HuH-7.5 (cell line): ENCODE data around the gene CDC42EP2.
A peak's percentile ranks its signal among the peaks of the same experiment; 100 is the strongest.

Source experiments
- DNase-seq: peaks from one replicate; pipeline ENCODE4 v3.0.0; 2011; ENCODE audit warnings: low spot score

Gene CDC42EP2

DNA sequence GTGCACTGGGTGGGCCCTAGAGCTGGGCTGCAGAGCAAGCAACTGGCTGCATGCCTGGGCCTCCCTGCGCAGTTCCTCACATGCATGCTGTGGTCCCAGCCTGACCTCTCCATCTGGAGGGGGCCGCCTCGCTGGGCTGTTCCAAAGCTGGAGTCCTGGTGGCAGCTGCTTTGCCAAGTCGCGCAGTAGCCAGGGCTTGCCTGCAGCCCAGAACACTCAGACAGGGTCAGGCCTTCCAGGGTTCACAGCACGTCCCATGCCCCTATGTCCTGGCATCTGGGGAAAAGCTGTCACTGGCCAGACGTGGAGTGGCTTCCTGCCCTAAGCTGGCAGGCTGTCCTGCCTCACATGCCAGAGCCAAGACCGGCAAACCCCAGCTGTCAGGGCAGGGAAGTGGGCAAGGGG, 16.5 kb upstream of the CDC42EP2 start:
- no peak for DNase-seq

DNA sequence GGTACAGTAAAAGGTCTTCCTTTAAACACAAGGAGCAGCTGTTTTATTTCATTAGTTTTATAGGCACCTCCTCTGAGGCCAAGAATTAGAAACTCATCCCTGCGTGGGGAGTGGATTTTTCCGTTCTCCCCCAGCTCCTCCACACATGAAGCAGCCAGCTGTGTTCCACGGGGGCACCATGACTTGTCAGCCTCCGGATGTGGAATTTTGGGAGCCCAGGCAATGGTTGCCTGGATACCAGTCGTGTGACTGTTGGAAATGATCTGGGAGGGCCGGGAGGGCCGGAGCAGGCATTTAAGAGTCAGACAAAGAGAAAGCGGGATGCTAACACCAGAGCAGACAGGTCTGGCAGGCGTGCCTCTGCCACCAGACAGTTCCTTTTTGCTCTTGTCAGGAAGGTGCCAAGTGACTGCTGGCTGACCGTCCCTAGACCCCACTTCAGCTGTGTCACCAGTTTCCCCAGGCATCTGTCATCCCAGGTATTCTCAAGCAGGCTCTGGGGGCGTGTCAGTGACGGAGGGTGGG, 15.9 kb upstream of the CDC42EP2 start:
- DNase-seq: no peak

DNA sequence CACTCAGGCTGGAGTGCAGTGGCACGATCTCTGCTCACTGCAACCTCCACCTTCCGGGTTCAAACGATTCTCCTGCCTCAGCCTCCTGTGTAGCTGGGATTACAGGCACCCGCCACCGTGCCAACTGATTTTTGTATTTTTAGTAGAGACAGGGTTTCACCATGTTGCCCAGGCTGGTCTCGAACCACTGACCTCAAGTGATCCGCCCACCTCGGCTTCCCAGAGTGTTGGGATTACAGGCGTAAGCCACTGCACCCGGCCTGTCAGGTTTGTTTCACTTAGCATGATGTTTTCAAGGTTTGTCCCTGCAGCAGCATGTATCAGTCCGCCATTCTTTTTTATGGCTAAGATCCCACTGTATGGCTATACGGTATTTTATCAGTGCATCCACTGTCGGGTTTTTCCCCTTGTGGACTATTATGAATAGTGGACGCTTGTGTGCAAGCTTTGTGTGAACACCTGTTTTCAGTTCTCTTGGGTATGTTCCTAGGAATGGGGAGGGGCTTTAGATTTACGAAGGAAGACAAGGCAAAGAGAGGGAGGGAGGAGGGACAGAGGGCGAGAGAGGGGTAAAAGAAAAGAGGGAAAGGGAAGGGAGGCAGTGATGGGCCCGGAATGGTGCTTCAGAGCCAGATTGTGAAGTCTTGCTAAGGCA, 13.9 kb upstream of the CDC42EP2 start:
- no peak for DNase-seq

DNA sequence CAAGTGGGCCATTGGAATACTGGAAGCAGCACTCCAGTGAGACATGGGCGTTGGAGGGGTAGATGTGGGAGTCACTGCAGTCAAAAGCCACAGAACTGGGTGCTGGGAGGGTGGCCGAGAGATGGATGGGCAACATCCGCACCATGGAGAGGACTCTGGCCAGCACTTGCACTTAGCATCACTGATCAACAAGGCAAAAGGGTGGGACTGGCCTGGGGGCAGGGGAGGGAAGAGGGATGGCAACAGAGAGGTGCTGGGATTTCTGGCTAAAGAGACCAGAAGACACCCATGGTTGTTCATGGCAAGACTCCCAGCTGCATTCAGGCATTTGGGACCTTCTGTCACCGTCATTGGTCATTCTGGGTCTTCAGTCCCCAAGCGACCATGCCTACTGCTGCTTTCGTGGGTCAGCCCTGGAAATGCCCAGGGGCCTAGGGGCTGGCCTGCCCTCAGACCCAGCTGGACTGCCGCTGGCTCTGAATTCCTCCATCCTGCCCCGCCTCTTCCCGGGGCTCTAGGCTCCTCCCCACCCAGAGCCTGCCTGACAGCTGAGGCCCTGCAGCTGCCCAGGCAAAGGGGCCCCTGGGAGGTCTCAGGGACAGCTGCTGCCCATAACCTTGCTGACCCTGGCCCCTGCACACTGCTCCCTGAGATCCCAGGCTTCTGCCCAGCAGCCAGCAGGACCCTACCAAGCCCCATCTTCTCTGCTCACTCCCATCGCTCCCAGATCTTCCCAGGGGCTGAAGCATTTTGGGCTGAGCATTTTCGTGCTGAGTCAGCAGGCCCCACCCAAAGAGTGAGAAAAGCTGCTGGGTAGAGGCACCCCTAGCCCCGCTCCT, 13.0 kb upstream of the CDC42EP2 start:
- no peak for DNase-seq

DNA sequence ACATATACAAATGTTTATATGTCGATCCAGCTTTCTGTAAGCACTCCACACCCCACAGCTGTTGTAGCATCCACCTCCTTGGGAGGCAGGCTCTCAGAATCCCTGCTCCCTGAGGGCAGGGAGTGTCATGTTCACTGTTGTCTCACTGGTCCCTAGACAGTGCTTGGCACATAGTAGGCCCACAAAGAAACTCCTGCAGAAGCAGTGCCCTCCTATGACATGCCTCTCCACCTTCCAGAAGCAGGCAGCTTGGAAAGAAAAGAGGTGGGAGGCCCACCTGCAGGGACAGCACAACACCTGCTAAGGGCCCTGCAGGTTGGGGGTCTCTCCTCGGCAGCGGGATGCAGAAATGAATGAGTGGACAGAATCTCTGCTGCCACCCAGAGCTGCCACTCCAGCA, 11.1 kb upstream of the CDC42EP2 start:
- no peak for DNase-seq

DNA sequence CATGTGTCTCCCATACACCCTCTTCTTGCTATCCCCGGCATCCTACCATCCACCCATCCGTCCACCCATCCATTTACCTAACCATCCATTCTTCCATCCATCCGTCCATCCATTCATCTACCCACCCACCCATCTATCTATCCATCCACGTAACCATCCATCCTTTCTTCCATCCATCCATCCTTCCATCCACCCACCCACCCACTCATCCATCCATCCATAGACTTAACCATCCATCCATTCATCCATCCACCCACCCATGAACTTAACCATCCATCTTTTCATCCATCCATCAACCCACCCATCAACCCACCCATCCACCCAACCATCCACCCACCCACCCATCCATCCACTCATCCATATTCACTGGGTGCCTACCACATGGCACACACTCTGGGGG, 10.6 kb upstream of the CDC42EP2 start:
- DNase-seq: no peak

DNA sequence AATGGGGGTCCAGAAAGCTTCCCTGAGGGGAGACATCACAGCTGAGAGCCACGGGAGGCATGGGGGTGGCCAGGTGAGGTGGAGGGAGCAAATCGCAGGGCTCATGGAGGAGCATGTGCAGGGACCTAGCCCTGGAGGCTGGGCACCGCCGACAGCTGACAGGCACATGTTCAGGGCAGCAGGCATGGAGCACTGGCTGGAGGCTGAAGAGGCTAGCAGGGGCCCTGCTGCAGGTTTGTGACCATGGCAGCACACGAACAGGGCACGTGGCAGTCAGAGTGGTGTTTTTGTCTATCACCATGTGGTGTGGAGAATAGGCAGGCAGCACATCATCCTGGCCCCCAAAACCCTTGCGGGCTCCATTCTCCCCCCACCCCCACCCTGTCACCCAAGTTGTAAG, 10.1 kb upstream of the CDC42EP2 start:
- DNase-seq: no peak

DNA sequence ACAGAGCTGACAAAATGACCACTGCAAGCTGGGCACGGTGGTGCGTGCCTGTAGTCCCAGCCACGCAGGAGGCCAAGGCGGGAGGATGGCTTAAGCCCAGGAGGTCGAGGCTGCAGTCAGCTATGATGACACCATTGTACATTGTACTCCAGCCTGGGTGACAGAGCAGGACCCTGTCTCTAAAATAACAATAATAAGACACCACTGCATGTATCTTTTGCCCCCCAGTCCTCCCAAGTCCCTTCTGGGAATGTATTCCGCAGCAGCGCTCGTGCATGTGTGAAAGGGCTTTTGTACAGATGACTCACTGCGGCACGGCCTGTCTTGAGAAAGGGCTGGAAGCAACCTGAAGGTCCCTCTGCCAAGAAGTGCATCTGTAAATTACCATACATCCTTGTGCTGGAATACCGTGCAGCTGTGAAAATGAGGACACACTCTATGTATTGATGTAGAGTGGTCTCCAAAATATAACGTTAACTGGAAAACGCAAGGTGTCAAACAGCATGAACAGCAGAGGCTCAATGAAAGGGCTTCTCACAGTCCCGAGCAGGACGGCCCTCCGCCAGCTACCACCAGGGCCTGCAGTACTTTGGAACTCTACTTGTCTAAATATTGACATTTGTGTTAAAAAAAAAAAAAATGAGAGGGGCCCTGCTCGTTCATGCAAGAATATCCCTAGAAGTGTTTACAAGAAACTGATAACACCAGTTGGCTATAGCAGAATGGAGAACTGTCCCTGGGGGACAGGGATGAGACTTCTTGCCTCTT, 9.0 kb upstream of the CDC42EP2 start:
- DNase-seq: peak; percentile 55

DNA sequence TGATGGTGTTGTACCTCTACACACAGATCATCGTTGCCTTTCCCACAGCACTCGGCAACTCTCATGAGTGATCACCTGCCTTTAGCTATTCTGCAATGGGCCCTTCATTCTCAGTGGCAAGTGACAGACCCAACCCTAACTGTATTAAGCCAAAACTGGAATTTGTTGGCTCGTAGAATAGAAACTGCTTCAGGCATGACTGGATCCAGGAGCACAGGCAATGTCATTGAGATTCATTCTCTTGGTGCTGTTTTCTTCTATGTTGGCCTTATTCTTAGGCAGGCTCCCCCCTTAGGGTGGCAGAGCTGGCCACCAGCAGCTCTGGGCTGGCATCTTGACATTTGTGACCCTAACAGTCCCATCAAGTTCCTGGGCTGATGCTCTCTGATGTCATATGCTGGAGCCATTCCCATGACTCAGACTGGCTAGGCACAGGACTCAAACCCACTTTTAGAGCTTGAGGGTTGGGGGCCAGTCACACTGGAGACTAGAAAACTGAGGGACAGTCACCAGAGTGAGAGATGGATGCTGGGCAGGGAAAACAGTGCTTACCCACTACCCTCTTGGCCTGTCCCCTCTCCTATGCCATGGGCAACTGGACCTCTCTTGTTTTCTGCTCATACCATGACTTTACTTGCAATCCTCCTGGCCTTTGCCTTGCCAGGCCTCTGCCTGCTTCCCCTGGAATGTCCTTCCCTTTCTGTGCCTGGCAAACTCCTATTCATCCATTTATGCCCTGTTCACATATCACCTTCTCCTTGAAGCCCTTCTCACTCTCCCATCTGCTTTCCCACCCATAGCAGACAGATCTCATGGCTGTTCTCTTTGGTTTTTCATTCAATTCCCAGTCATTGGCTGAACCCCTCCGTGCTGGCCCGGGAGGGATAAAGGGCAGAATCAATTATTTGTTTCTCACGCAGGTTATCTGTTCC, 7.1 kb upstream of the CDC42EP2 start:
- DNase-seq: no peak

DNA sequence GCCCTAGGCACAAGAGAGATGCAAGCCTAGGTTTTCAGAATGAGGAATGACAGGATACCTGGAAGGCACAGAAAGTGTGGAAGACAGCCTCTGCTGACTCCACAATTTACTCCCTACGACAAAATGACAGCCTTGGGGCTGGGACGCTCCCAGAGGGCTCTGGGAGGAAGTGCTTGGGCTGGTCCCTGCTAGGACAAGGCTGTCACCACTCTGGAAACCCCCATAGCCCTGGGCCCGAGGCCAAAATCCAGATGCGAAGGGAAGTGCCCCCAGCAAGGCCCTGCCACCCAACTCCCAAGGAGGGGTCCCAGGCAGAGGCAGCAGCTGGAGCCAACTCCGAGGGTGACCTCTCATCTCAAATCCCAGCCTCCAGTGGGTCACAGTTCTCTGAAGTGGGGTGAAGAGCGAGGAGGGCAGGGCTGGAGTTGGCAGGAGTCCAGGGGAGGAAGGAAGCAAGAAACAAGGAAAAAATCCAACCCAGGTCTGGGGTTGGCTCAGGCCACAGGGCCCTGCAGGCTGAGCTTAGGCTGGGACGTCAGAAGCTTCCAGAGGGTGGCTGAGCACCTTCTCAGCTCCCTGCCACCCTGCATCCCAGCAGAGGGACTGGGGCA, 6.3 kb upstream of the CDC42EP2 start:
- DNase-seq: no peak

DNA sequence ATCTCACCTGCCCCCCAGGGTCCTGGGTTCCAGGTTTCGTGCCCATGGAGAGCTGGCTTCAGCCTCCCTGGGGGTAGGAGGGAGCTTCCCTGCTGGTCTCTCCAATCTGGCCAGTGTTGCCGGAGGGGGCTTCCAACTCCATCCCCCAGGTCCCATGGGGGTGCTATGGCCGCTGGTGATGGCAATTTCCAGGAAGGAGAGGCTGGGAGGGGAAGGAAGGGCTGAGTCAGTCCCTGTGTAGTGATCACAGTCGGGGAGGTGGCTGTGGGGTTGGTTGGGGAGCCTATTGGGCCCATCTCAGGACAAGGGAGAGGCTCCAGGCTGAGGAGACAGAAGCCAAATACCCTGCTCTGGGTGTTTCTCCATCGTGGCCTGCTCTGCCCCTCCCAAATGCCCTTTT, 5.7 kb upstream of the CDC42EP2 start:
- DNase-seq: no peak

DNA sequence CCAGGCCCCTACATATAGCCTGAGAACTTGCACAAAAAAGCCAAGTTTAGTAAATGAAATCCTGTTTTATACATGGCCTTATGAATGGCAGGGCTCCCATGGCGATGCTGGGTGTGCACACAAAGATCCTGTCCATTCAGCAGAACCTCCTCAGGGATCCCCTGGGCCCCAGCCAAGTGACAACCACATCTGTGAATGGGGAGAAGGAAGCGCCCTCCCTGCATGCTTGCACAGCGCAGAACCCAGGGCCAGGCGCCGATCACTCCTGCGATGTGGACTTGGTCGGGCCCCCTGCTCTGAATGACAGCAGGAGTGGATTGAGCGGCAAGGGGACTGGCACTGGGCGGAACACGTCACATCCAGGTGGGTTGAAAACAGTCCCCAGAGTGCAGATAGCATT, 4.5 kb upstream of the CDC42EP2 start:
- no peak for DNase-seq

DNA sequence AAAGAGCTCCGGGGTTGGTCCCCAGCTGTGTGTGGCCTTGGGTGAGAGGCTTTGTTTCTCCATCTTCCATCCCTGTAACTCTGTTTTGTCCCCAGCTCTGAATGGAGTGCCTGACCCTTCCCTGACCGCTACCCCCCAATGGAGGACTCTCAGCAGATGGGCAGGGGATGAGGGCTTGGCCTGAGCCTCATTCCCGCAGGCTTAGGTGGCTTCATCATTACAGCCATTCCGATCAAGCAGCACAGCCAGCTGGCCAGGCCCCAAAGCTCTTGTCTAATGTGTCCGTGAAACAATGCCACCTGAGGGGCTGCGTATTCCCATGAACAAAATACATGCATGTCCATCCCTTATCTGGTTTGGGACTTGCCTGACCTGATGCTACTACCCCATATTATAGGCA, 3.9 kb upstream of the CDC42EP2 start:
- DNase-seq: no peak

DNA sequence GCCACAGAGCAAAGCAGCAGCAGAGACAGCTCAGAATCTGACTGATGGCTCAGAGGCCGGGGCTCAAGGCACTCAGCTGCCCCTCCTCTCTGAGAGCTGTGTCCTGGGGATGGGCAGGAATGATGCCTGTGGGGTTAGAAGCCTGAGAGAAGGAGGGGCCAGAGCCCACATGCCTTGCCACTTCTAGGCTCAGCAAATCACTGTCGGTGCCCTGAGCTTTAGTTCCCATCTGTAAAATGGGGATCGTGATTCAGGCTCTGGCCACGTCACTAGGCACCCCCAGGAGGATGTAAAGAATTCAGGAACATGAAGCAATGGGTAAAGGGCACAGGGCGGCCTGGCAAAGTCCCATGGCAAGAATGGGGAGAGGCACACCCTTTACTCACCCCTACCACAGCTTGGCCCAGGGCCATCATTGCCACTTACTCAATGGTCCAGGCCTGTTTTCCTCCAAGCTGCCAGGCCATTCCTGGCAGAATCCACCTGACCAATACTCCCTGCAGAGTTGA, 3.4 kb upstream of the CDC42EP2 start:
- DNase-seq: no peak

DNA sequence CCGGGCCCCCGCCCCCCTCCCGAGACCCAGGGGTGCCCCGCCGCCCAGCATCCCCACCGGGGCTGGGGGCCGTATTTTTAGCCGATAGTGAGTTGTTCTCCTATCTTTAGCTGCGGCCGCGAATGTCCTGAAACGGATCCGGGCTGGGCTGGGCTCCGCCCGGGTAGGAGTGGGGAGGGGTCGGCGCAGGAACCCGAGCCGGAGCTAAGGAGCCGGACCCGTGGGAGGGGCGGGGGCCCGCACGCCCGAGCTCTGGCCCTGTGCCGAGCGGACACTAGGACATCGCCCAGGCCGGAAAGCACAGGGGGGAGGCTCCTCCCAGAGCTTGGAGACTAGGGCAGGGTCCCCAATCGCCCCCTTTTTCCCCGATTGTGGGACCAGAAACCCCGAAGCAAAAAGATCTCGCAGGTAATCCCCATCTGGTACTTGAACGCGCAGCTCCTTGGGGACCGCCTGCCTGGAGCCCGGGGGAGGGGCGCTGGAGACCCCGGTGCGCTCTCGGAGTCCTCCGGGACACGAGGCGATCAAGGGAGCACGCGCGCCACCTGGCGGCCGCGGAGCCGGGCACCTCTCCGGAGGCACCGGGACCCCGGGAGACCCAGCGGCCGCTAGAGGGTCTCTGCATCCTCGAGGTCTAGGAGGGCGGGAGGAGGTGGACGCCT, 669 bp downstream of the CDC42EP2 start:
- DNase-seq: peak; percentile 71

DNA sequence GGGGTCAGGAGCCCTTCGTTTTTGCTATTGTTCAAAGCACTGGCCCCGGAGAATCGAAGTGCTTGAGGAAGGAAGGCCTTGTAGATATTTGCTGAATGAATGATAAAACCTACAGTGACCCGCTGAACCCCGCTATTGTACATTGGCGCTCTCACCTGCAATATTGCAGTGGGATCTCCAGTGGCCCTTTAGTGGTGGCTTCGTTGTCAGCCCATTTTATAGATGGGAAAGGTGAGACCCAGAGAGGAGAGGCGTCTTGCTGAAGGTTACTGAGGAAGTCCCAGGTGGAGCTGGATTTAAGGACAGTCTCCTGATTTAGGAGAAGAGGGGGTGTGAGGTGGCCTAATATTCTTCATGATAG, 1.2 kb downstream of the CDC42EP2 start:
- no peak for DNase-seq

DNA sequence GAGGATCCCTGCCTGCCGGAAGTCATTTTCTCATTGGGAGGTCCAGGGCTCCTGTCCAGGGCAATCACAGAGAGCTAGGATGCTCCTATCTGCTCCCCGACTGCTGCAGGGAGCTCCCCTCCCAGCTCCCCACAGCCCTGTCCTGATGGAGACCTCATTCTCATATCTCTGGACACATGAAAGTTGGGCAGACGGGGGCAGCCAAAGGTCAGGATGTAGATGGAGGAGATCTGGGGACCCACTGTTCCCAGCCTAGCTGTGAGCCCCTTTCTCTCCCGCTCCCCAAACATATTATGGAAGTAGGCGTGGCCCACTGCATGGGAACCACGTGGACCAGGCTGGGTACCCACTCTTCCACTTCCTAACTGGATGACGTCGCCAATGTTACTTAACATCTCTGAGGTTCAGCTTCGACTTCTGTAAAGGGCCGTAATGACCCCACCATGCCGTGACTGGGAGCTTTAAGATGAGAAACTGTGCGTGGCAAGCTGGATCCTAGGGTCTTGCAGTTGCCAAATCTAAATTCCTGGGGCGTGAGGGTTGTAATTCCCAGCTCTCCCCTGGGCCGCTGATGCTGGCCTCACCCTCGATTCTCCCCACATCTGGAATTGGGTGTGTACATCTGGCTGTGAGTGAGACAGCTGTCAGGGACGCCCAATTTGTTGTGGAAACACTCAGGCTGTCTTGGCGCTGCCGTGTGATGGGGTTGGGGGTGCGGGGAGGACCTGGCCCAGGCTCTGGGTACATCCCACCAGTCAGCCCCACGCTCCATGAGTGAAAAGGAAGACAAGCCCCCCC, 1.8 kb downstream of the CDC42EP2 start:
- DNase-seq: no peak

DNA sequence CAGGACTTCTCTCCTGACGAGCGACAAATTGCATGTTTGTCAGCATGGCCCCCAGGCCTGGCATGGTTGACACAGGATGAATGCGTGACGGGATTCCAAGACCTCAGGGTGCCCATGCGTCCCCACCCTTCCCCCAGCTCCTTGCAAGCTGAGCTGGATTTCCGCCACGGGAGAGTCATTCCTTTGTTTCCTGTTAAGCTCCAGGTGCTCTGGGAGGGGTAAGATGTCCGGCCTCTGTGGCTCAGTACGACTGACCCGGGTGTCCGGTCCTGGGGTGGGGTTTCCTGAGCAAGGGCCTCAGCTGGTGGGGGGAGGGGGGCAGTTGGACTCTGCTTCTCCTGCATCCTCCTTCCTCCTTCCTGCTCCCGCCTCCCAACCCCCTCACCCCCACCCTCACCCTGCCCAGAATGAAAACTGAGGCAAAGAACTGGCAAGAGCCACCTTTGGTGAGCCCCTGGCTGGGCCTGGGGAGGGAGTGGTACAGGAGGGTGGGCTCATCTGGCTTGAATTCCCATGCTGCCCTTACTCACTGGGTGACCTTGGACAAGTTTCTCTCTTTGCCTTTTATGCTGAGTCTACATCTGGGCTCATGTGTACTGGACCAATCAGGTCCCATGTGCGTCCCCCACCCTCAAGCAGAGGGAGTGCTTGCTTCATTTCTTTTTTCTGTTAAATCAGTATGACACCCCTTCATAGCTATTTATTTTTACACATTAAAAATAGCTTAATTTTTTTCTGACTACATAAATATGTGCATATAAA, 2.5 kb downstream of the CDC42EP2 start:
- no peak for DNase-seq
